GM23338 (cell line): Measurements from ENCODE around the gene SUGCT. TPM values are rescaled to one million over a fixed set of nuclear protein-coding genes. Genes with fewer than 3 reads are reported as not detected.

Experiments
- ATAC-seq: fragments of 200-7000 bp; cut with Tn5 transposase; 3 replicates; pipeline ENCODE4 v1.9.1; 2020
- DNase-seq: peaks from one replicate; pipeline ENCODE4 v3.0.0-alpha.2; 2015; ENCODE audit warnings: low spot score
- H2AFZ ChIP-seq: fragments of 200-600 bp; sonication (generic); 2 replicates; pipeline ENCODE4 v1.8.0; 2016; ENCODE audit warnings: antibody characterized with exemption, mild to moderate bottlenecking, moderate library complexity
- H3F3A ChIP-seq: fragments of 200-600 bp; sonication (generic); replicated peaks from 2 replicates; pipeline ENCODE4 v1.8.0; 2017; ENCODE audit warnings: antibody characterized with exemption, mixed run types, low read depth
- H3K27ac ChIP-seq: fragments of 200-600 bp; sonication (generic); 2 replicates; pipeline ENCODE4 v1.6.1; 2016; ENCODE audit warnings: low read depth
- H3K27me3 ChIP-seq: fragments of 200-600 bp; sonication (generic); 2 replicates; pipeline ENCODE4 v1.8.0; 2016; ENCODE audit warnings: mild to moderate bottlenecking, mixed run types, moderate library complexity; ENCODE audit not compliant: insufficient read depth
- H3K36me3 ChIP-seq: fragments of 200-600 bp; sonication (generic); 2 replicates; pipeline ENCODE4 v1.8.0; 2016; ENCODE audit warnings: mild to moderate bottlenecking; ENCODE audit not compliant: insufficient read depth
- H3K4me1 ChIP-seq: fragments of 200-600 bp; sonication (generic); 2 replicates; pipeline ENCODE4 v1.8.0; 2016; ENCODE audit warnings: mild to moderate bottlenecking, moderate library complexity; ENCODE audit not compliant: insufficient read depth
- H3K4me2 ChIP-seq: fragments of 200-600 bp; sonication (generic); 2 replicates; pipeline ENCODE4 v1.7.1; 2017; ENCODE audit warnings: mixed run types
- H3K4me3 ChIP-seq: fragments of 200-600 bp; sonication (generic); 2 replicates; pipeline ENCODE4 v1.6.1; 2016; ENCODE audit warnings: mixed run types
- H3K79me2 ChIP-seq: fragments of 200-600 bp; sonication (generic); replicated peaks from 2 replicates; pipeline ENCODE4 v1.8.0; 2017; ENCODE audit warnings: mild to moderate bottlenecking; ENCODE audit not compliant: insufficient read depth
- H3K9me2 ChIP-seq: fragments of 200-600 bp; sonication (generic); 2 replicates; pipeline ENCODE4 v1.8.0; 2017; ENCODE audit not compliant: insufficient read depth
- H4K20me1 ChIP-seq: fragments of 200-600 bp; sonication (generic); replicated peaks from 2 replicates; pipeline ENCODE4 v1.8.0; 2017; ENCODE audit warnings: mild to moderate bottlenecking; ENCODE audit not compliant: insufficient read depth
- H3K27ac Mint-ChIP-seq: 2 replicates; pipeline ENCODE4 v1.8.0; 2020; ENCODE audit warnings: inconsistent platforms, mild to moderate bottlenecking, moderate library complexity, mixed read lengths
- H3K27me3 Mint-ChIP-seq: 3 replicates; pipeline ENCODE4 v1.8.0; 2022; ENCODE audit warnings: low read depth, mild to moderate bottlenecking, moderate library complexity, mixed read lengths, inconsistent platforms; ENCODE audit not compliant: insufficient read depth, poor library complexity
- H3K36me3 Mint-ChIP-seq: 3 replicates; pipeline ENCODE4 v1.8.0; 2021; ENCODE audit warnings: low read depth, mild to moderate bottlenecking, inconsistent platforms, moderate library complexity, mixed read lengths
- H3K4me1 Mint-ChIP-seq: 3 replicates; pipeline ENCODE4 v1.8.0; 2020; ENCODE audit warnings: mild to moderate bottlenecking, inconsistent platforms, mixed read lengths
- H3K4me3 Mint-ChIP-seq: 3 replicates; pipeline ENCODE4 v1.8.0; 2021; ENCODE audit warnings: moderate library complexity, mild to moderate bottlenecking, inconsistent platforms, mixed read lengths
- H3K9me3 Mint-ChIP-seq: 3 replicates; pipeline ENCODE4 v1.8.0; 2020; ENCODE audit warnings: moderate library complexity, mild to moderate bottlenecking, inconsistent platforms, mixed read lengths
- CREB1 ChIP-seq: fragments of 250-450 bp; sonication (Bioruptor Pico); IDR thresholded peaks from 2 replicates; pipeline ENCODE4 v1.5.0; 2020; ENCODE audit warnings: low read depth, mild to moderate bottlenecking, moderate library complexity
- CTCF ChIP-seq, 2 experiments: fragments of 200-600 bp in 1 of 2; sonication (generic) in 1 of 2; conservative IDR thresholded peaks; 2 replicates each; pipeline versions ENCODE4 v1.5.1 to v1.6.1; 2016 to 2017; ENCODE audit warnings: antibody characterized with exemption in 2 of 2, low read depth in 2 of 2, mild to moderate bottlenecking in 2 of 2, moderate library complexity in 1 of 2
- ETS1 ChIP-seq: IDR thresholded peaks from 2 replicates; pipeline ENCODE4 v1.6.1; 2016; ENCODE audit warnings: antibody characterized with exemption
- EZH2 ChIP-seq: fragments of 200-600 bp; sonication (generic); IDR thresholded peaks from one replicate; pipeline ENCODE4 v1.8.0; 2017; ENCODE audit warnings: antibody characterized with exemption, mild to moderate bottlenecking, low read depth; ENCODE audit not compliant: unreplicated experiment
- EZH2phosphoT487 ChIP-seq: fragments of 200-600 bp; sonication (generic); IDR thresholded peaks from one replicate; pipeline ENCODE4 v1.8.1; 2018; ENCODE audit warnings: antibody characterized with exemption; ENCODE audit not compliant: unreplicated experiment
- JUNB ChIP-seq: IDR thresholded peaks from one replicate; pipeline ENCODE4 v1.6.1; 2016; ENCODE audit warnings: antibody characterized with exemption; ENCODE audit not compliant: unreplicated experiment
- NANOG ChIP-seq: IDR thresholded peaks from 2 replicates; pipeline ENCODE4 v1.6.1; 2016; ENCODE audit warnings: antibody characterized with exemption, borderline replicate concordance
- POLR2AphosphoS5 ChIP-seq: IDR thresholded peaks from 2 replicates; pipeline ENCODE4 v1.6.1; 2016; ENCODE audit warnings: antibody characterized with exemption, low read depth
- REST ChIP-seq: IDR thresholded peaks from one replicate; pipeline ENCODE4 v1.6.1; 2018; ENCODE audit warnings: antibody characterized with exemption; ENCODE audit not compliant: unreplicated experiment
- STAT1 ChIP-seq: IDR thresholded peaks from one replicate; pipeline ENCODE4 v1.6.1; 2016; ENCODE audit warnings: antibody characterized with exemption; ENCODE audit not compliant: unreplicated experiment
- ZNF114 ChIP-seq: fragments of 250-450 bp; sonication (Bioruptor Pico); IDR thresholded peaks from 2 replicates; pipeline ENCODE4 v1.5.0; 2020; ENCODE audit warnings: mild to moderate bottlenecking, moderate library complexity
- ZNF331 ChIP-seq: fragments of 250-450 bp; sonication (Bioruptor Pico); IDR thresholded peaks from 2 replicates; pipeline ENCODE4 v1.5.0; 2020; ENCODE audit warnings: low read depth, mild to moderate bottlenecking, moderate library complexity
- ZNF462 ChIP-seq: fragments of 250-450 bp; sonication (Bioruptor Pico); IDR thresholded peaks from 2 replicates; pipeline ENCODE4 v1.5.0; 2020; ENCODE audit warnings: mild to moderate bottlenecking, moderate library complexity
- polyA plus RNA-seq: library from polyadenylated mRNA; unstranded; fragments of >200 nt; fragmentation: Nextera tagmentation; extraction: Ambion mirVana; gene quantifications from 2 replicates; pipeline ENCODE4 v1.2.1, GENCODE V29; 2016
- total RNA-seq: library from RNA; depleted of rRNA; stranded (reverse); fragments of >200 nt; shearing (Covaris generic); gene quantifications from 2 replicates; pipeline ENCODE4 v1.2.3, GENCODE V29; 2014

The SUGCT gene
- total and polyA plus RNA-seq, 2 experiments from 2014 or later = 4.2 to 5.6 TPM

- H2AFZ ChIP-seq = no peak overlapping the region
- no peaks in the 10 kb centered on the region for H3K4me1 ChIP-seq
- no peaks in the 10 kb centered on the region for H3K27me3 ChIP-seq
- H3K9me3 Mint-ChIP-seq = no peaks in the 10 kb centered on the region; the same call in 2 of the 3 replicates
- peaks cover 2% of the 10 kb centered on the region for H3K27me3 Mint-ChIP-seq
- no peak overlapping the region for H3K4me3 Mint-ChIP-seq
- H3K36me3 ChIP-seq = no peaks in the 10 kb centered on the region
- peaks cover 7% of the 10 kb centered on the region for H3K4me1 Mint-ChIP-seq
- no peaks in the 10 kb centered on the region for H3K36me3 Mint-ChIP-seq
- H3K27ac Mint-ChIP-seq = no peak overlapping the region
- no peak overlapping the region for H3K4me2 ChIP-seq
- no peak overlapping the region for H3K27ac ChIP-seq
- DNase-seq (no peak), ATAC-seq (no peak)
- H3K79me2 ChIP-seq = no peaks in the 10 kb centered on the region
- no peaks in the 10 kb centered on the region for H4K20me1 ChIP-seq
- TF ChIP-seq ZNF462 (CRISPR knock-in tag) (no peak), CREB1 (CRISPR knock-in tag) (no peak), CTCF (conservative IDR thresholded peaks at IDR 0.05; ENCODE audit: low read depth in 2 of 2) (no peak), EZH2phosphoT487 (no peak), EZH2 (no peak), ZNF114 (CRISPR knock-in tag) (no peak), ZNF331 (CRISPR knock-in tag) (no peak), REST (no peak), JUNB (no peak), NANOG (no peak), STAT1 (no peak), ETS1 (no peak), POLR2AphosphoS5 (no peak)
- no peak overlapping the region for H3K4me3 ChIP-seq
- no peaks in the 10 kb centered on the region for H3F3A ChIP-seq
- H3K9me2 ChIP-seq = peaks cover 3% of the 10 kb centered on the region
Measured at GRCh38 chr7:40694991-40695390, 560.2 kb downstream of the SUGCT start.
